GM23338 (cell line): Measurements from ENCODE around the gene SPAG16. TPM values are rescaled to one million over a fixed set of nuclear protein-coding genes. Genes with fewer than 3 reads are reported as not detected.

Experiments
- ATAC-seq: fragments of 200-7000 bp; cut with Tn5 transposase; 3 replicates; pipeline ENCODE4 v1.9.1; 2020
- DNase-seq: peaks from one replicate; pipeline ENCODE4 v3.0.0-alpha.2; 2015; ENCODE audit warnings: low spot score
- H2AFZ ChIP-seq: fragments of 200-600 bp; sonication (generic); 2 replicates; pipeline ENCODE4 v1.8.0; 2016; ENCODE audit warnings: antibody characterized with exemption, mild to moderate bottlenecking, moderate library complexity
- H3F3A ChIP-seq: fragments of 200-600 bp; sonication (generic); replicated peaks from 2 replicates; pipeline ENCODE4 v1.8.0; 2017; ENCODE audit warnings: antibody characterized with exemption, mixed run types, low read depth
- H3K27ac ChIP-seq: fragments of 200-600 bp; sonication (generic); 2 replicates; pipeline ENCODE4 v1.6.1; 2016; ENCODE audit warnings: low read depth
- H3K27me3 ChIP-seq: fragments of 200-600 bp; sonication (generic); 2 replicates; pipeline ENCODE4 v1.8.0; 2016; ENCODE audit warnings: mild to moderate bottlenecking, mixed run types, moderate library complexity; ENCODE audit not compliant: insufficient read depth
- H3K36me3 ChIP-seq: fragments of 200-600 bp; sonication (generic); 2 replicates; pipeline ENCODE4 v1.8.0; 2016; ENCODE audit warnings: mild to moderate bottlenecking; ENCODE audit not compliant: insufficient read depth
- H3K4me1 ChIP-seq: fragments of 200-600 bp; sonication (generic); 2 replicates; pipeline ENCODE4 v1.8.0; 2016; ENCODE audit warnings: mild to moderate bottlenecking, moderate library complexity; ENCODE audit not compliant: insufficient read depth
- H3K4me2 ChIP-seq: fragments of 200-600 bp; sonication (generic); 2 replicates; pipeline ENCODE4 v1.7.1; 2017; ENCODE audit warnings: mixed run types
- H3K4me3 ChIP-seq: fragments of 200-600 bp; sonication (generic); 2 replicates; pipeline ENCODE4 v1.6.1; 2016; ENCODE audit warnings: mixed run types
- H3K79me2 ChIP-seq: fragments of 200-600 bp; sonication (generic); replicated peaks from 2 replicates; pipeline ENCODE4 v1.8.0; 2017; ENCODE audit warnings: mild to moderate bottlenecking; ENCODE audit not compliant: insufficient read depth
- H3K9me2 ChIP-seq: fragments of 200-600 bp; sonication (generic); 2 replicates; pipeline ENCODE4 v1.8.0; 2017; ENCODE audit not compliant: insufficient read depth
- H4K20me1 ChIP-seq: fragments of 200-600 bp; sonication (generic); replicated peaks from 2 replicates; pipeline ENCODE4 v1.8.0; 2017; ENCODE audit warnings: mild to moderate bottlenecking; ENCODE audit not compliant: insufficient read depth
- H3K27ac Mint-ChIP-seq: 2 replicates; pipeline ENCODE4 v1.8.0; 2020; ENCODE audit warnings: inconsistent platforms, mild to moderate bottlenecking, moderate library complexity, mixed read lengths
- H3K27me3 Mint-ChIP-seq: 3 replicates; pipeline ENCODE4 v1.8.0; 2022; ENCODE audit warnings: low read depth, mild to moderate bottlenecking, moderate library complexity, mixed read lengths, inconsistent platforms; ENCODE audit not compliant: insufficient read depth, poor library complexity
- H3K36me3 Mint-ChIP-seq: 3 replicates; pipeline ENCODE4 v1.8.0; 2021; ENCODE audit warnings: low read depth, mild to moderate bottlenecking, inconsistent platforms, moderate library complexity, mixed read lengths
- H3K4me1 Mint-ChIP-seq: 3 replicates; pipeline ENCODE4 v1.8.0; 2020; ENCODE audit warnings: mild to moderate bottlenecking, inconsistent platforms, mixed read lengths
- H3K4me3 Mint-ChIP-seq: 3 replicates; pipeline ENCODE4 v1.8.0; 2021; ENCODE audit warnings: moderate library complexity, mild to moderate bottlenecking, inconsistent platforms, mixed read lengths
- H3K9me3 Mint-ChIP-seq: 3 replicates; pipeline ENCODE4 v1.8.0; 2020; ENCODE audit warnings: moderate library complexity, mild to moderate bottlenecking, inconsistent platforms, mixed read lengths
- CREB1 ChIP-seq: fragments of 250-450 bp; sonication (Bioruptor Pico); IDR thresholded peaks from 2 replicates; pipeline ENCODE4 v1.5.0; 2020; ENCODE audit warnings: low read depth, mild to moderate bottlenecking, moderate library complexity
- CTCF ChIP-seq, 2 experiments: fragments of 200-600 bp in 1 of 2; sonication (generic) in 1 of 2; conservative IDR thresholded peaks; 2 replicates each; pipeline versions ENCODE4 v1.5.1 to v1.6.1; 2016 to 2017; ENCODE audit warnings: antibody characterized with exemption in 2 of 2, low read depth in 2 of 2, mild to moderate bottlenecking in 2 of 2, moderate library complexity in 1 of 2
- ETS1 ChIP-seq: IDR thresholded peaks from 2 replicates; pipeline ENCODE4 v1.6.1; 2016; ENCODE audit warnings: antibody characterized with exemption
- EZH2 ChIP-seq: fragments of 200-600 bp; sonication (generic); IDR thresholded peaks from one replicate; pipeline ENCODE4 v1.8.0; 2017; ENCODE audit warnings: antibody characterized with exemption, mild to moderate bottlenecking, low read depth; ENCODE audit not compliant: unreplicated experiment
- EZH2phosphoT487 ChIP-seq: fragments of 200-600 bp; sonication (generic); IDR thresholded peaks from one replicate; pipeline ENCODE4 v1.8.1; 2018; ENCODE audit warnings: antibody characterized with exemption; ENCODE audit not compliant: unreplicated experiment
- JUNB ChIP-seq: IDR thresholded peaks from one replicate; pipeline ENCODE4 v1.6.1; 2016; ENCODE audit warnings: antibody characterized with exemption; ENCODE audit not compliant: unreplicated experiment
- NANOG ChIP-seq: IDR thresholded peaks from 2 replicates; pipeline ENCODE4 v1.6.1; 2016; ENCODE audit warnings: antibody characterized with exemption, borderline replicate concordance
- POLR2AphosphoS5 ChIP-seq: IDR thresholded peaks from 2 replicates; pipeline ENCODE4 v1.6.1; 2016; ENCODE audit warnings: antibody characterized with exemption, low read depth
- REST ChIP-seq: IDR thresholded peaks from one replicate; pipeline ENCODE4 v1.6.1; 2018; ENCODE audit warnings: antibody characterized with exemption; ENCODE audit not compliant: unreplicated experiment
- STAT1 ChIP-seq: IDR thresholded peaks from one replicate; pipeline ENCODE4 v1.6.1; 2016; ENCODE audit warnings: antibody characterized with exemption; ENCODE audit not compliant: unreplicated experiment
- ZNF114 ChIP-seq: fragments of 250-450 bp; sonication (Bioruptor Pico); IDR thresholded peaks from 2 replicates; pipeline ENCODE4 v1.5.0; 2020; ENCODE audit warnings: mild to moderate bottlenecking, moderate library complexity
- ZNF331 ChIP-seq: fragments of 250-450 bp; sonication (Bioruptor Pico); IDR thresholded peaks from 2 replicates; pipeline ENCODE4 v1.5.0; 2020; ENCODE audit warnings: low read depth, mild to moderate bottlenecking, moderate library complexity
- ZNF462 ChIP-seq: fragments of 250-450 bp; sonication (Bioruptor Pico); IDR thresholded peaks from 2 replicates; pipeline ENCODE4 v1.5.0; 2020; ENCODE audit warnings: mild to moderate bottlenecking, moderate library complexity
- polyA plus RNA-seq: library from polyadenylated mRNA; unstranded; fragments of >200 nt; fragmentation: Nextera tagmentation; extraction: Ambion mirVana; gene quantifications from 2 replicates; pipeline ENCODE4 v1.2.1, GENCODE V29; 2016
- total RNA-seq: library from RNA; depleted of rRNA; stranded (reverse); fragments of >200 nt; shearing (Covaris generic); gene quantifications from 2 replicates; pipeline ENCODE4 v1.2.3, GENCODE V29; 2014

SPAG16 gene
- total and polyA plus RNA-seq, 2 experiments from 2014 or later: 19.7 to 47.8 TPM

GRCh38 chr2:213740453-213740852, 456.2 kb downstream of the SPAG16 start:
- no peak overlapping the region for H3K4me2 ChIP-seq
- Mint-ChIP-seq H3K36me3 (no peaks in the 10 kb centered on the region), H3K9me3 (no peaks in the 10 kb centered on the region; the same call in 2 of the 3 replicates), H3K4me3 (no peak overlapping the region), H3K27me3 (no peaks in the 10 kb centered on the region), H3K27ac (no peak overlapping the region), H3K4me1 (no peaks in the 10 kb centered on the region)
- H2AFZ ChIP-seq: peak overlapping the region; percentile 75
- H3K27ac ChIP-seq: no peak overlapping the region
- no peaks in the 10 kb centered on the region for H3F3A ChIP-seq
- no peak for TF ChIP-seq CTCF (conservative IDR thresholded peaks at IDR 0.05; ENCODE audit: low read depth in 2 of 2)
- TF ChIP-seq CREB1 (CRISPR knock-in tag): no peak
- TF ChIP-seq JUNB: no peak
- no peak for TF ChIP-seq POLR2AphosphoS5
- no peak for TF ChIP-seq ZNF331
- no peak for TF ChIP-seq STAT1
- TF ChIP-seq ZNF114: no peak
- TF ChIP-seq ZNF462 (CRISPR knock-in tag): no peak
- TF ChIP-seq NANOG: no peak
- TF ChIP-seq EZH2phosphoT487: no peak
- TF ChIP-seq REST: no peak
- TF ChIP-seq ETS1: no peak
- no peak for TF ChIP-seq EZH2
- DNase-seq (no peak), ATAC-seq (no peak)
- no peak overlapping the region for H3K4me3 ChIP-seq
- no peaks in the 10 kb centered on the region for H3K36me3 ChIP-seq
- no peaks in the 10 kb centered on the region for H4K20me1 ChIP-seq
- no peaks in the 10 kb centered on the region for H3K27me3 ChIP-seq
- H3K9me2 ChIP-seq: no peaks in the 10 kb centered on the region
- H3K79me2 ChIP-seq: no peaks in the 10 kb centered on the region
- no peaks in the 10 kb centered on the region for H3K4me1 ChIP-seq
